GM18519 (cell line): ENCODE results near the gene CST6.
"Not testable (repeated sequence)": the region's sequence is repeated elsewhere in the genome, so short reads cannot be mapped to it uniquely, and the experiment has no call there.

Experiments used
- ATAC-seq: cut with Tn5 transposase; IDR thresholded peaks from one replicate; pipeline ENCODE4 v1.9.1; 2021; ENCODE audit warnings: mild to moderate bottlenecking, moderate library complexity; ENCODE audit not compliant: unreplicated experiment, low FRiP score

CST6 gene

DNA sequence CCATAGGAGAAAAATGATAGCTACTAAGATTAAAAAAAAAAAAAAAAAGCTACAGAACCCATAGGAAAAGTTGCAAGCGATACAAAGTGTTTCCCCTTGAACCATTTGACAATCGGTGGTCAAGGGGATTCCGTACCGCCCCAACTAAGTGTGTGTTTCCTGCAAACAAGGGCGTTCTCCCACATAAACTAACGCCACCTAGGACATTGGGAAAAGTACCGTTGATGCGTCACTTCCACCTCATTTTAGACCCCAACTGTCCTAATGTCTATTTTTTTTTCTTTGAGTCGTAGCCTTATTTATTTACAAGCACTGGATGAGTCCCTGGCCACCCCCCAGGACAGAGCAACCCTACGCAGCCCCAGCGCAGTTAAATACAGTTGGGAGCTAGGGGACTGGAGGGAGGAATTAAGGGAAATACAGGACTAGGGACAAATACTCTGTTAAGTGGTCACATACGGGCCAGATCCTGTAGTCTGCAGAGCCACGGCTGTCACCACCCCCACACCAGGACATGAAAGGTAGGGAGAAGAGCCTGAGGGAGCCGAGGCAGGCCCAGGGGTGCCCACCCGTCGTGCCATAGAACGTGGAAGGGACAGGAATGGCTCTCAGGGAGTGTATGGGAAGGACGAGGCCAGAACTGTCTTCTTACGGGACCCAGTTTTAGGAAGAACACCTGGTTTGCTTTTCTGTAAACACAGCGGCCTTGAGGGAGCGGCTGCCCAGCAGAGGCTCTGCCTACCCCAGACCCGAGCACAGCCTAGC lies 28.8 kb upstream of the CST6 start:
- ATAC-seq = no peak

DNA sequence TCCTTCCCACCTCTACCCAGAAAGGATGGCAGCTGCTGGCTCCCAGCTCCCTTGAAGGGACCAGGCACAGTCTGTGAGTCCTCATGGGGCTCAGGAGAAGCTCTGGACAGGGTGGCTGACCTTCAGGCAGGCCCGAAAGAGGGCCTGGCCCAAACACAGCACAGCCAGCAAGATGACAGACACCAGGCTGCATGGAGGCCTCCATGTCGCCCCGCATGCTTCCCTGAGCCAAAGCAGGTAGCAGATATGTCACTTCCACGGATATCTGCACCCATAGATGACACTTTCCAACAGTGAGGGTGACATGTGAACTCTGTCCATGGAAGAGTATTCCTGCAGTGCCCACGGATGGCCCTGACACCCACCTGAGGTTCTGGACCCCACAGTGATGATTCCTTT lies 28.2 kb upstream of the CST6 start:
- ATAC-seq = no peak

DNA sequence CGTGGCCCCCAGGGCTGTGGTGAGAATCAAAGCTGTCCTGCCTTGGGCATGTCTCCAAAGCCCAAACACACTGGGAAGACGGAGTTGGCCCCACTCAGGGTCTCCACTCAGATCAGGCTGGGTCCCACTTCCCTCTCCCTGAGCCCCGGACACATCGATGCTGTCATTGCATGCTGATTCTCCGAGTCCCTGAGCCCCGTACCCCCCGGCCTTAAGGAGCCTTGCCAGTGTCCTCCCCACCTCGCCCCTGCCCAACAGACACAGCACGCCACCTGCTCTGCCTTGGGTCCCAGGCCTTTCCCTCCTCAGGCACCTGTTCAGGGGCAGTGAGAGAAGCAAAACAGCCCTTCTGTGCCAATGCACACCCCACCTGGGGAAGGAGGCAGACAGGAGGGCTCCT lies 24.5 kb upstream of the CST6 start:
- no peak for ATAC-seq

DNA sequence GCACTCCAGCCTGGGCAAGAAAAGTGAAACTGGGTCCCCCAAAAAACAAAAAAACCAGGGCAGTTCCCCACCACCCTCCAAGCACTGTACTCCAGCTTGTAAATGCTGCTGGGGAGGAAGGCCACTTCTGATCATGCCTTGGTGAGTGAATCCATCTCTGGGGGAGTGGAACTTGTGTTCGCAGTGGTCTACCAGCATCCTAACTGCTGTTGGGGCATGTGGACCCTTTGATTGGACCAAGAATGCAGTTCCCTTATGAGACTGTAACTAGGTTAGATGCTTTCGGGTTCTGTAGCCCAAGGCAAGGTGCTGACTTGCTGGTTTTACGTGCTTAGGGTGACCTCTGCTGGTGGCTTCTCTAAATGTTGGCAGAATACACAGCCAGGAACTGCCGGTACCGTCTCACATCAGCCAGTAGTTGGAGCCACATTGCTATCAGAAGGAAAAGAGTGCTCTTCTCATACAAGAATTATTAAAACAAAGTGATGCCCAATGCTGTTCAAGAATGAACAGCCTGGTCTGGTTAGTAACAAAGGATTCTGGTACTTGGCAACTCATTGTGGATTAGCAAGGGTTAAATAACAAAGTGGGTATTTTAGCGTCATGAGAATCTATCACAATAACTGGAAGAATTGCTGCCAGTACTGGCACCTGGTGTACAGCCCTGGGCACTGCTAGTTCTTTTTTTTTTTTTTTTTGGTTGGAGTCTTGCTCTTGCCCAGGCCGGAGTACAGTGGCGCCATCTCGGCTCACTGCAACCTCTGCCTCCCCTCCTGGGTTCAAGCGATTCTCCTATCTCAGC lies 22.8 kb upstream of the CST6 start:
- no peak for ATAC-seq

DNA sequence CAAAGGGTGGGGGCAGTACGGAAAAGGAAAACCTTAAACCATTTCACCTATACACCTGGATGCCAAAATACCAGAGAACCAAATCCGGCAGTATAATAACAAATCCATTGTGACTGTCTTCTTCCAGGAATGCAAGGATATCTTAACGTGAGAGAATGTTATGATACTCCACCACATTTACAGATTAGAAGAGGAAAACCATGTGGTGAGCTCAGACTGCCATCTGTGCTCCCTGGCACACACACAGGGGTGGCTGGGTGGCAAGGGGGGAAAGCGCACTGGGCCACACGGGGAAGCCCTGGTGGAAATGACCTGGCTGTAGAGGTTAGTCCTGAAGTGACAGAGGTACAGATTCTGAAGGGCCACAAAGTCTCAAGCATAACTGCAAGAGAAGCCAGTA lies 19.8 kb upstream of the CST6 start:
- ATAC-seq = no peak

DNA sequence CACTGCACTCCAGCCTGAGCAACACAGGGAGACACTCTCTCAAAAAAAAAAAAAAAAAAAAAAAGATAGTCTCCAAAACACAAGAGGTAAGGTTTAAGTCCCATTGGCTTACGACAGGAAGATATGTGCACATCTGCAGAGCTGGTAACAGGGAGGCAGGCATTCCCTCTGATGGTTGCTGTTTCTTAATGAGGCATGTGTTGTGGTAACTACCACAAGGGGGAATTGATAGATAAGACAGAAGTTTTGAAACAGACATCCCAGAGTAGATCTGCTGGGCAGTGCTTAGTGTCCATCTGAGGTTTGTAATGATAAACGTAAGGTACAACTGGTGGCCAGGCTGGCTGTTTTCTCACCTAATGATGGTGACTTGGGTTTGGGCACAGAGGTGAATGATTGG lies 14.5 kb upstream of the CST6 start:
- no peak for ATAC-seq

DNA sequence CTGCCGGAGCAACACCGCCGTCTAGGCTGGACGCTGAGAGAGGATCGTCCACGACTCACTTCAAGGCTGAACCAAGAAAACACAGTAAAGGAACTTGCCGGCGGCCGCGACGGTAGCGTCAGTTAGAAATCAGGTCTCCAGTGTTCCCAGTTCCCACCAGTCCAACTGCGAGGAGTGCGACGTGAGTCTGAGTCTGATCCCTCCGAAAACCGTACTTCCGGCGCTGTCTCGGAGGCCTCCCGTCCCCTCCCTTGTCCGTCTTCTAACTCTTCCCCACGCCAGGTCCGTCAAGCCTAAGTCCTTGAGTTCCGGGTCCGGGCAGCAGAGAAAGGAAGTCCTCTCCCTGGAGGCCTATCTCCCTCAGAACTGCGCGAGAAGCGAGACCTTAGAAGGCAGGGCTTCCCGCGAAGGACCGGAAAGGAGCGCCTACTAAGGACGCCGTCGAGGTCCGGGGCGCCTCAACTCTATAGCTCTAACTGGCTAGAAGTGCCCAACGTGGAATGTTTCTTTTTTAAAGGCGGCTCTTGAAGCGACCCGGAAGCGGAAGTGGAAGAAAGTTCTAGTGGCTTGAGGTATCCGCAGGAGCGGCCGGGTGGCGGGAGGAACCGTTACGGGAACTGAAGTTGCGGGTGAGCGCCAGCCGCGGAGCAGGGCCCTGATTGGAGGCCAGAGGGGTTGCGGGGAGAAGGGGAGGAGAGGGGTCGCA lies 9.7 kb upstream of the CST6 start, which contains the start of the genes BANF1 and EIF1AD:
Gene BANF1, plus strand, starts transcription at position 562 of the 706 bp plus-strand sequence. CDS start 748 bp downstream, outside the sequence.
Gene EIF1AD, minus strand, starts transcription at position 216 of the 706 bp plus-strand sequence. CDS start 1,768 bp downstream, outside the sequence.
- peak; percentile 58 for ATAC-seq

DNA sequence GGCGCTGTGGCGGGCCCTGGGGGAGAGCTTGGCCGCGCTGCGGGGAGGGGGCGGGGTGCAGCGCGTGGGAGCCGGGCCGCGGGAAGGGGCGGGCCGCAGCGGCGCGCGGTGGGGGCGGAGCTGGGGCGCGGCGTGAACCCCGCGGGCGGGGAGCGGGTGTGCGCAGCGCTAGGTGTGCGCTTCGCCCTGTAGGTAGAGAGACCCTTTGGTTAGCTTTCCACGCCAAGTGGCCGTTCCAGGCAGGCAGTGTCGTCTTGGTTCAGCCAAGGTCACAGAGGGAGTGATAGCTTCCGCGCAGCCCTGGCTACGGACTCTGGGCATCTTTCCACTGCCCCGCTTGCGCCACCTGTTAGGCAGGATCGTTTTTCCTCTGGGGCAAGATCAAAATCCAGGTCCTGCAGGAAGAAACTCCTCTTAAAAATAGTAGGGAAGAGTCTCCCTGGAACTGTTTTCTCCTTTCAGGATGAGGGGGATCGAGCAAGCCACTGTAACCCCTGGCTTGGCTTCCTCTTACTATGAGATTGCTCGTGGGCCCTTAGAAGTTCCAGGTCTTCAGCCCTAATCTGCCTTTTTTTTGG lies 9.1 kb upstream of the CST6 start:
- ATAC-seq = peak; percentile 33

DNA sequence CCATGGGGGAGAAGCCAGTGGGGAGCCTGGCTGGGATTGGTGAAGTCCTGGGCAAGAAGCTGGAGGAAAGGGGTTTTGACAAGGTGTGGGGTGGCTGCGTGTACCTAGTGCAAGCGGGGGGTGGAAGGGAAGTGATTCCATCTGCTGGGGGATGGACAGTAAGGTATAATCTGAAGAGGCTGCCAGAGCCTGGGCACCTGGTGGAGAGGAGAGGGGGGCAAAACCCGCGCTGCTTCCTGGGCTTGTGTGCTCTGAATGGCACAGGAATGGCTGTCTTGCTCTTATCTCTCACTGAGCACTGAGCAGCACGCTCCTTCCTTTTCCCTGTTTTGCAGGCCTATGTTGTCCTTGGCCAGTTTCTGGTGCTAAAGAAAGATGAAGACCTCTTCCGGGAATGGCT lies 8.5 kb upstream of the CST6 start:
- no peak for ATAC-seq

DNA sequence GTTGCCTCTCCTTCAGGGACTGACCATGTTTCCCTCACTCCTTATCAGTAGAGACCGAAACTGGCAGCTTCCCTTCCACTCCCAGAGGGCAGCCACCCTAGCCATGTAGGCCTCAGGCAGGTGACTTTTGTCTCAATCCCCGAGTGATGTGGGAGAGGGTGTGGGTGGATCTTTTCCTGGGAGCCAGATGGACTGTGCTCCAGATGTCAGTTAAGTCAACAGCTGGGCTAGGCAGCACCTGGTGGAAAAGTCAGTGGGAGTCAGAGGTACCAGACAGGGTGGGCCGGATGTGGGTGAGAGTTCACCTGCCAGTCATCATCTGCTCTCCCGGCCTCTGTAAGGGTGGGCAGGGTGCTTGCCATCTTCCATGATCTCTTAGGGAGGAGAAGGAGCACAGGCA lies 7.6 kb upstream of the CST6 start:
- no peak for ATAC-seq

DNA sequence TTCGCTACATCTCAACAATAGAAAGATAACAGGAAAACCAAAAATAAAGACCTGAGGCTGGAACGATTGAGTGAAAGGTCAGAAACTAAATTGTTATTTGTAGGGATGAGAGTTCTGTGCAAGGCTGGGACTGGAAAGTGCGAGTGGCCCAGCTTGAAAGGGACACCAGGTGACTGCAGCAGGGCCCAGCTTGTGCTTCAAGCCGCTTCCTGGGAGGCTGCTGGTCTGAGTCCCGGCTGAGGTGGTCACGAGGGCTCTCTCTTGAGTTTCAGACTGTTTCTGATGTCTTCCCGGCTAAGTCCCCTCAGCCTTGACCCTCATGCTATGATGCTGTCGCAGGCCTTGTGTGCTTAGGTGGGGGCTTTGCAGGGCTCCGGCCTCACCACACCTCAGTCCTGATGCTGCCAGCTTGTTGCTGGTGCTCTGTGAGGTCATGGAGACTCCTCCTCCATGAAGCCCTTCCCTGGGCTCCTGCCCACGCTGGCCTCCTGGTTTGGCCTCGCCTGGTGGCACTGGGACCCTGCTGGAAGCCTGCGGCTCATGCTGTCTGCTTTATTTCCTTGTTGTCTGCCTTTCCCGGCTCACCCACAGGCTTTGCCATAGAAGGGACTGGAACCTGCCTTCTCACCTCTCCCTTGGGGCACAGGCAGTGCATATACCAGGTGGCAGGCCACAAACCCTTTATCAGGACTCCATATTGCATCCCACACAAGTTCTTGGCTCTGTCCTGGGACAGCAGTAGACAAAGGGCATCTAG lies 5.5 kb upstream of the CST6 start:
- ATAC-seq = no peak

DNA sequence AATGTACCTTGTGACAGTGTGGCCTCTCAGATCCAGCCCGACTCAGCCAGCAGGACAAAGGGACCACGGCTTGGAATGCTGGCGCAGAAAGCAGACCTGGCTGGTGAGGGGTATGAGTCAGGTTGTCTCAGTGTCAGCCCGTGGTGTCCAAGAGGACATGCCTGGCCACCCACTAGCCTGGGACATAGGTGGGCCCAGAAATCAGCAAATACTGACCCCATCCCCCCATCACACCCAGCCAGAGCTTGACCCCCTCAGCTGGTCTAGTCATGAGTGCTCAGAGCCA lies 5.0 kb upstream of the CST6 start:
- ATAC-seq = no peak

DNA sequence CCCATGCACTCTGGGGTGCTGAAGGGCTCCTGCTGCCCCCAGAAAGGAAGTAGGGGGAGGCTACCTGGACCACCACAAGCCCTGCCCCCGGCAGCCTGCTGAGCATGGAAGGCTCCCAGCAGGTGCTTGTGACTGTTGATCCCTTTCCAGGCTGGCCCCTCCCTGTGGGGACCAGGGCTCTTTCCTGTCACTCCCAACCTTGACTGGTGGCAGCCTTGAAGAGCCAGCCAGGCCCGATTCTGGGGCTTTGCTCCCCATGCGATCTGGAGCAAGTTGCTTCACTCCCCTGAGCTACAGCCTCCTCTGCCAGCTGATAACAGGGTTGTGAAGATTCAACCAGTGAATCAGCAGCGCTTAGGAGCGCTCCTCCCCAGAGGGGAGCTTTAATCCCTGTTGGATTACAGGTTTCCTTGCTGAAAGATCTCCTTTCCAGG lies 4.6 kb upstream of the CST6 start:
- no peak for ATAC-seq

DNA sequence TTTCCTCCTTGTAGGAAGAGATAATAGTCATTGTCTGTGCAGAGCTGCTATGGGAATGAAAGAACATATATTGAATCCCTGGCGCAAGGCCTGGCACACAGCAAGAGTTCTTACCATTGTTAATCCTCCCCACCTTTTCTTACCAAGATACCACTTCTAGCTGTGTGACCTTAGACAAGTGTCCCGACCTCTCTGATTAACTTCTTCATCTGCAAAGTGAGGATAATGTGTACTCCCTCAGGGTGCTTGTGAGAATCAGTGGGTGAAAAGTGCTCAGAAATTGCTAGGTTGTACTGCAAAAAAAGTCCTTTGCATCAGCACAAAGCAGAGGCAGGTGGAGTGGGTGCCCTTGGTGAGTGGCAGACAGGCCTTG lies 3.7 kb upstream of the CST6 start:
- no peak for ATAC-seq

DNA sequence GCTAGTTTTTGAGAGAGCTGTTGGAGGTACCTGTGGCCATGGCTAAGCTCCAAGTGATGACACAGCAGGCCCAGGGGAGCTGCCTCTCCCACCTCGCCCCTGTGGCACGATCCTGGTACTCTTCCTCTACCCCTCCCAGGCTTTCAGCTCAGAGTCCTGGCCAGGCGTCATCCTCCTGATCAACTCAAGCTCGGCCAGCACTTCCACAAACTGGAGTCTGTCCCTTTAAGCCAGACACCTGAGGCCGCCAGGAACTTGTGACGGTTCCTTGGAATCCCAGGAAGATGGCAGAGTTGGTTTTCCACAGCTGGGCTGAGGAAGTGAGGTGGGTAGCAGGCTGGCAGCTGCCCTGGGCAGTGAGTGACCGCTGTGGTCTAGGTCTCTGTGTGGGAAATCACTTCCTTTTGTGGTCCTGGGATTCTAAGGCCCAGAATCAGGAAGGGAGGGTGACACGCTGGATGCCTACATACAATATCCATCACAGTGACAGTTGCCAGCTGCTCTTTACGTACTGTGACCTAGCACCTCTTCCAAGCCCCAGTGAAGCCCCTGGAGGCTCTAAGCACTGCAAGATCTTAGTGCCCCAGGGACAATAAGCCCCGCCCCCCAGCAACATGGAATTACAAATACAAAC lies 3.2 kb upstream of the CST6 start:
- no peak for ATAC-seq

DNA sequence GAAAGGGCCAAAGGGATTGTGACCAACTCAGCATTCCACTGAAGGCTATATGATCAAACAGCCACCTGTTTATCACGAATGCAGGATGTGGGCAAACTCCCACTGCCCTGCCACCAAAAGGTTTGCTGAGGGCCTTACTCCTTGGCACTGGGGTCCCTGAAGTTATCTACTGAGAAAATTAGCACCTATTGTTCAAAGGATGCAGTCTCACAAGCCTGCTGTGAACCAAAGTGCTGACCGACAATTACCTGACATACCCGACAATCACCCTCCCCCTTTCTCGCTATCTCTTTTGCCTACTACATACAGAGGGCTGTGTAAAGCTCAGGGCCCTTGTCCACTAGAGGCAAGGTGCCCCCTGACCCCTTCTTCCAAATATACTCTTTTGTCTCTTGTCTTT lies 1.8 kb upstream of the CST6 start:
- ATAC-seq = not testable (repeated sequence)

DNA sequence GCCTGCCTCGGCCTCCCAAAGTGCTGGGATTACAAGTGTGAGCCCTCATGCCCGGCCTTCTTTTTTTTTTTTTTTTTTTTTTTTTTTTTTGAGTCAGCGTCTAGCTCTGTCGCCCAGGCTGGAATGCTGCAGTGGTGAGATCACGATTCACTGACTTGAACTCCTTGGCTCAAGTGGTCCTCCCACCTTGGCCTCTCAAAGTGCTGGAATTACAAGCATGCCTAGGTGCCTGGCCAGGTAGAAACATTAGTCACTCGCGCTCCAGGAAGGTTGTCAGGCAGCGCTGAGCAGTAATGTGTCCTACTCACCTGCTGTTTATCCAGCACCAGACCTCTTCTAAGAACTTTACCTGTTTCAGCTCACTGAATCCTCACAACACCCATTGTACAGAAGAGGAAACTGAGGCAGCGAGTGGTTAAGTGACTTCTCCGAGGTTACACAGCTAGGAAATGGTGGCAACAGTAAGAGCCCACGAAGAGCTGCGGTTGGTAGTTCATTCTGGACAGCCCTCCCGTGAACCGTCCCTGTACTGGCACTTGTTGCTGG lies 496 bp upstream of the CST6 start:
- ATAC-seq = no peak

DNA sequence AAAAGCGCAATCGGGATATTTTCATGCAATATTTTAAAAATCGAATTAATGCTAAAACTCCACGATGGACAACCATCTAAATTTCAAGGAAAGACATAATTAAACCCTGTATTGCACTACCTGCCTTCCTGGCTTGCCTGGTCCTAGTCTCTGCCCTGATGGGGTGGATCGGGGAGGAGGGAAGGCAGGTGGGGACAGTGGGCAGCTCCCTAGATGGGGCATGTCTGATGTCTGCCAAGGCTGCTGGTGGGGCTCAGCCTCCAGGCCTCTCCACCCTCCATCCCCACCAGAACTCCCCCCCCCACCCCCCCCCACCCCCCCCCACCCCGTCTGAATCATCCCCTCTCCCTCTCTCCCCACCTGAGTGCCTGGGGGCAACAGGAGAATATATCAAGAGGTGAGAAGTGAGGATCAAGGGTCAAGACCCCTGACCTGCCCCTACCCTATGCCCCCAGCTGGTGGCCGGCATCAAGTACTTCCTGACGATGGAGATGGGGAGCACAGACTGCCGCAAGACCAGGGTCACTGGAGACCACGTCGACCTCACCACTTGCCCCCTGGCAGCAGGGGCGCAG lies 650 bp downstream of the CST6 start:
- ATAC-seq = no peak
